Measurements from ENCODE around the gene KCNIP1.

GRCh38 chr5:170542691-170543293 lies 39.0 kb downstream of the KCNIP1 start:
- no peak for TF ChIP-seq POLR2A (IDR thresholded peaks at IDR 0.05; ENCODE audit: extremely low read depth, insufficient read length)
- no peak for TF ChIP-seq CTCF (IDR thresholded peaks at IDR 0.05; ENCODE audit: low read depth, low read length)
- TF ChIP-seq MYC (IDR thresholded peaks at IDR 0.05; ENCODE audit: low read depth, low read length): no peak
- no peak for TF ChIP-seq MAX (IDR thresholded peaks at IDR 0.05; ENCODE audit: low read depth, low read length)

Data from NB4 (cell line).